Loucy (cell line): ENCODE data around the gene ITGB4.

Experiments used
- EZH2phosphoT487 ChIP-seq: fragments of 200-600 bp; IDR thresholded peaks from 2 replicates; pipeline ENCODE4 v1.6.1; 2018; ENCODE audit warnings: antibody characterized with exemption, mild to moderate bottlenecking, moderate library complexity, borderline replicate concordance
- TF ChIP-seq, protein P1 (sequence below): fragments of 200-600 bp; sonication (generic); conservative IDR thresholded peaks from 2 replicates; pipeline ENCODE4 v1.5.1; 2014; ENCODE audit warnings: mild to moderate bottlenecking, antibody characterized with exemption, low read length

DNA sequence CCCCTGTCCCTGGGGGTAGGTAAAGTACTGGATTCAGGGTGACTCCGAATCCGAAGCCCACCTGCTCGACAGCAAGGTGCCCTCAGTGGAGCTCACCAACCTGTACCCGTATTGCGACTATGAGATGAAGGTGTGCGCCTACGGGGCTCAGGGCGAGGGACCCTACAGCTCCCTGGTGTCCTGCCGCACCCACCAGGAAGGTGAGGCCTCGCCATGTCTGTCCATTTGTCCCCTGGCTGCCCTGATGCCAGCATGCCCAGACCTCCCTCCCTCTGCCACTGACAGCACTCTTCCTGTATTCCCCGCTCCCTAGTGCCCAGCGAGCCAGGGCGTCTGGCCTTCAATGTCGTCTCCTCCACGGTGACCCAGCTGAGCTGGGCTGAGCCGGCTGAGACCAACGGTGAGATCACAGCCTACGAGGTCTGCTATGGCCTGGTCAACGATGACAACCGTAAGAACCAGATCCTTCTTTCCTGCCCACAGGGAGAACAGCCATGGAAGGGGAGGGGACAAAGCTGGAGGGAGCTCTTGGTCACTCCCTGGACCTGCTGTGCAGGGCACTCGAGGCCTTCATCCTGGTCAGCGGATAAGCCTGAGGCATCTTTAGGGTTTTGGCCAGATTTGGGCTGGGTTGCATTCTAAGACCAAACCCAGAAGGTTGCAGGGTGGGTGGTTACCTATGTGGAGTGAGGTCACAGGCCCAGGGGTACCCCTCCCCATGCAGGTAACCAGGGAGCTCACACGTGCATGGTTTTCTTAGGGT is 29.6 kb downstream of the ITGB4 start:
- TF ChIP-seq, protein P1, sequence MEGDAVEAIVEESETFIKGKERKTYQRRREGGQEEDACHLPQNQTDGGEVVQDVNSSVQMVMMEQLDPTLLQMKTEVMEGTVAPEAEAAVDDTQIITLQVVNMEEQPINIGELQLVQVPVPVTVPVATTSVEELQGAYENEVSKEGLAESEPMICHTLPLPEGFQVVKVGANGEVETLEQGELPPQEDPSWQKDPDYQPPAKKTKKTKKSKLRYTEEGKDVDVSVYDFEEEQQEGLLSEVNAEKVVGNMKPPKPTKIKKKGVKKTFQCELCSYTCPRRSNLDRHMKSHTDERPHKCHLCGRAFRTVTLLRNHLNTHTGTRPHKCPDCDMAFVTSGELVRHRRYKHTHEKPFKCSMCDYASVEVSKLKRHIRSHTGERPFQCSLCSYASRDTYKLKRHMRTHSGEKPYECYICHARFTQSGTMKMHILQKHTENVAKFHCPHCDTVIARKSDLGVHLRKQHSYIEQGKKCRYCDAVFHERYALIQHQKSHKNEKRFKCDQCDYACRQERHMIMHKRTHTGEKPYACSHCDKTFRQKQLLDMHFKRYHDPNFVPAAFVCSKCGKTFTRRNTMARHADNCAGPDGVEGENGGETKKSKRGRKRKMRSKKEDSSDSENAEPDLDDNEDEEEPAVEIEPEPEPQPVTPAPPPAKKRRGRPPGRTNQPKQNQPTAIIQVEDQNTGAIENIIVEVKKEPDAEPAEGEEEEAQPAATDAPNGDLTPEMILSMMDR, result no peak
- no peak for TF ChIP-seq EZH2phosphoT487
